Body of pancreas (tissue), 4 donors: ENCODE results near the gene MEF2D. TPM values are rescaled to one million over a fixed set of nuclear protein-coding genes. Genes with fewer than 3 reads are reported as not detected.

ENCODE experiments used
- ATAC-seq: fragments of 150-250 bp; one replicate; pipeline ENCODE4 v1.9.1; 2016
- DNase-seq, 4 donors: peaks; one replicate each; pipeline ENCODE4 v3.0.0-alpha.2; 2019
- H3K27ac ChIP-seq, 4 donors: fragments of 200-600 bp; sonication (generic); 1 replicate in 3 of 4; 2 replicates in 1 of 4; pipeline versions ENCODE4 v1.5.1 to v1.6.1; 2016 to 2019; ENCODE audit warnings: mild to moderate bottlenecking in 1 of 4, mixed read lengths in 1 of 4, moderate library complexity in 1 of 4
- H3K27me3 ChIP-seq, 2 donors: fragments of 200-600 bp; sonication (generic); one replicate each; pipeline ENCODE4 v1.6.0; 2016; ENCODE audit warnings: mild to moderate bottlenecking in 1 of 2
- H3K36me3 ChIP-seq, 2 donors: fragments of 200-600 bp; sonication (generic); replicated peaks in 1 of 2; 2 replicates each; pipeline ENCODE4 v1.5.1; 2016; ENCODE audit warnings: low read depth in 2 of 2; ENCODE audit not compliant: insufficient read depth in 1 of 2
- H3K4me1 ChIP-seq: fragments of 200-600 bp; sonication (generic); one replicate; pipeline ENCODE4 v1.6.0; 2016
- H3K4me3 ChIP-seq, 2 donors: fragments of 200-600 bp; sonication (generic); 1 replicate in 1 of 2; 2 replicates in 1 of 2; pipeline ENCODE4 v1.5.1; 2016 to 2019
- H3K9me3 ChIP-seq, 3 donors: fragments of 200-600 bp; sonication (generic); 1 replicate in 2 of 3; 2 replicates in 1 of 3; pipeline ENCODE4 v1.5.1; 2016
- CTCF ChIP-seq, 7 experiments: fragments of 450-650 bp in 4 of 7; fragments of 200-600 bp in 3 of 7; sonication (generic) in 3 of 7; IDR thresholded peaks; one replicate each; pipeline ENCODE4 v1.5.1; 2016 to 2019; ENCODE audit warnings: antibody characterized with exemption in 7 of 7
- POLR2A ChIP-seq, 3 donors: fragments of 450-650 bp; IDR thresholded peaks; one replicate each; pipeline ENCODE4 v1.6.1; 2016; ENCODE audit warnings: antibody characterized with exemption in 3 of 3, mild to moderate bottlenecking in 2 of 3
- WGBS, 2 donors: methylation state at CpG; one replicate each; pipeline ENCODE4 v1.1.5; 2017; 5-methylcytosine and 5-hydroxymethylcytosine counted together
- intact Hi-C: fragments of 100-400 bp; cut with DNase I; formaldehyde crosslinking; loops from one replicate; pipeline ENCODE4 v1.15.1; 2023
- total RNA-seq, 2 donors: library from RNA; depleted of rRNA; stranded (reverse); fragments of >200 nt; gene quantifications; one replicate each; pipeline ENCODE4 v1.1.0, GENCODE V29; 2016

Gene MEF2D
- total RNA-seq, 2 donors from 2014 or later: 15.6 to 18.1 TPM

- H3K36me3 ChIP-seq: peaks cover 15 to 18% of the 10 kb centered on the region in 2 donors
- intact Hi-C loops: no loop called here
- H3K27me3 ChIP-seq: no peaks in the 10 kb centered on the region
- ATAC-seq (no peak), DNase-seq (no peak)
- H3K9me3 ChIP-seq: no peaks in the 10 kb centered on the region
- no peak for TF ChIP-seq POLR2A (IDR thresholded peaks at IDR 0.05)
- WGBS, 2 donors: 84% methylated on average over 9 of the region's 9 CpGs
- H3K4me1 ChIP-seq: peaks cover 5% of the 10 kb centered on the region
- no peak overlapping the region for H3K4me3 ChIP-seq
- no peak overlapping the region for H3K27ac ChIP-seq
These were observed 35.6 kb downstream of the MEF2D start for GRCh38 chr1:156464825-156465452.

- no peaks in the 10 kb centered on the region for H3K9me3 ChIP-seq
- TF ChIP-seq POLR2A (IDR thresholded peaks at IDR 0.05) (no peak), CTCF (IDR thresholded peaks at IDR 0.05) (no peak)
- H3K27ac ChIP-seq: peak overlapping the region in 1 of 4 donors; percentile 24
- ATAC-seq (no peak), DNase-seq (no peak)
- WGBS, 2 donors: 72 to 86% methylated on average over 3 of the region's 3 CpGs
- H3K4me1 ChIP-seq: peaks cover 5% of the 10 kb centered on the region
- peaks cover 15 to 18% of the 10 kb centered on the region in 2 donors for H3K36me3 ChIP-seq
- intact Hi-C loops: no loop called here
- H3K4me3 ChIP-seq: no peak overlapping the region
- no peaks in the 10 kb centered on the region for H3K27me3 ChIP-seq
These were observed 36.2 kb downstream of the MEF2D start for GRCh38 chr1:156464335-156464734.

- Histone ChIP-seq H3K27me3 (no peaks in the 10 kb centered on the region), H3K9me3 (no peaks in the 10 kb centered on the region), H3K27ac (peak overlapping the region in 1 of 4 donors; percentile 24), H3K36me3 (peaks cover 13 to 18% of the 10 kb centered on the region in 2 donors), H3K4me3 (no peak overlapping the region), H3K4me1 (peaks cover 5% of the 10 kb centered on the region)
- no peak for TF ChIP-seq POLR2A (IDR thresholded peaks at IDR 0.05)
- TF ChIP-seq CTCF (IDR thresholded peaks at IDR 0.05): no peak
- intact Hi-C loops: no loop called here
- WGBS, 2 donors: 87 to 88% methylated on average over 4 of the region's 4 CpGs
- DNase-seq (no peak), ATAC-seq (no peak)
These were observed 36.7 kb downstream of the MEF2D start for GRCh38 chr1:156463874-156464273.

GRCh38 chr1:156462954-156463795 is 37.4 kb downstream of the MEF2D start:
- Histone ChIP-seq H3K4me3 (no peak overlapping the region), H3K27ac (no peak overlapping the region), H3K36me3 (peaks cover 8 to 12% of the 10 kb centered on the region in 2 donors), H3K9me3 (no peaks in the 10 kb centered on the region), H3K4me1 (peaks cover 7% of the 10 kb centered on the region), H3K27me3 (no peaks in the 10 kb centered on the region)
- no peak for DNase-seq
- intact Hi-C loops: no loop called here
- ATAC-seq: no peak
- TF ChIP-seq POLR2A (IDR thresholded peaks at IDR 0.05): no peak
- TF ChIP-seq CTCF (IDR thresholded peaks at IDR 0.05): no peak
- 83 to 92% methylated on average over 15 to 20 of the region's 20 CpGs for WGBS, 2 donors

GRCh38 chr1:156461781-156462647 is 38.6 kb downstream of the MEF2D start:
- peaks cover 0 to 5% of the 10 kb centered on the region in 2 donors for H3K36me3 ChIP-seq
- ATAC-seq (no peak), DNase-seq (no peak)
- no peak overlapping the region for H3K27ac ChIP-seq
- 92 to 93% methylated on average over 13 to 17 of the region's 17 CpGs for WGBS, 2 donors
- H3K4me1 ChIP-seq: peaks cover 16% of the 10 kb centered on the region
- H3K9me3 ChIP-seq: no peaks in the 10 kb centered on the region
- intact Hi-C loops: no loop called here
- no peak overlapping the region for H3K4me3 ChIP-seq
- H3K27me3 ChIP-seq: no peaks in the 10 kb centered on the region
- TF ChIP-seq POLR2A (IDR thresholded peaks at IDR 0.05): no peak
- no peak for TF ChIP-seq CTCF (IDR thresholded peaks at IDR 0.05)
